Activated CD4-positive, alpha-beta T cell treated with anti-CD3 and anti-CD28 coated beads, Interleukin-2, Interleukin-6, amounts not matched to agents 100 ng/mL and 50 ng/mL, durations not matched to agents 16 hours and 8 hours (primary cell): Measurements from ENCODE around the gene NTSR1.

Source experiments
- DNase-seq: peaks from one replicate; pipeline ENCODE4 v3.0.0-alpha.2; 2020

Gene NTSR1

GRCh38 chr20:62806383-62807050 is 97.9 kb downstream of the NTSR1 start:
- DNase-seq = no peak

- no peak for DNase-seq
These were observed 99.0 kb downstream of the NTSR1 start for GRCh38 chr20:62807444-62808210.

GRCh38 chr20:62808211-62808865 is 99.7 kb downstream of the NTSR1 start:
- peak; percentile 82 for DNase-seq

GRCh38 chr20:62809530-62810428 is 101.1 kb downstream of the NTSR1 start:
- DNase-seq = no peak

- DNase-seq = no peak
These were observed 102.7 kb downstream of the NTSR1 start for GRCh38 chr20:62811320-62811719.

- no peak for DNase-seq
These were observed 103.1 kb downstream of the NTSR1 start for GRCh38 chr20:62811720-62812119.
